Stimulated activated naive B cell treated with anti-CD40 and anti-IgM and Interleukin-4, amounts not matched to agents 10 μg/mL and 1 μg/mL and 100 μg/mL, for 72 hours (primary cell): ENCODE results near the gene AKR1A1.
"Not testable (repeated sequence)": the region's sequence is repeated elsewhere in the genome, so short reads cannot be mapped to it uniquely, and the experiment has no call there.

Experiments used
- ATAC-seq, 2 donors: fragments of 150-1000 bp; cut with Tn5 transposase; replicated peaks; 2 replicates each; pipeline ENCODE4 v1.10.0; 2021; ENCODE audit warnings: moderate library complexity in 1 of 2
- DNase-seq: peaks from one replicate; pipeline ENCODE4 v3.0.0; 2021
- H3K27ac Mint-ChIP-seq: one replicate; pipeline ENCODE4 v1.8.0; 2022; ENCODE audit warnings: mild to moderate bottlenecking, mixed read lengths
- H3K27me3 Mint-ChIP-seq, 2 donors: one replicate each; pipeline ENCODE4 v1.8.0; 2022; ENCODE audit warnings: mixed read lengths in 2 of 2
- H3K36me3 Mint-ChIP-seq, 2 donors: one replicate each; pipeline ENCODE4 v1.8.0; 2022; ENCODE audit warnings: mixed read lengths in 2 of 2, mild to moderate bottlenecking in 1 of 2
- H3K4me1 Mint-ChIP-seq, 2 donors: one replicate each; pipeline ENCODE4 v1.8.0; 2022; ENCODE audit warnings: mixed read lengths in 2 of 2, mild to moderate bottlenecking in 1 of 2
- H3K4me3 Mint-ChIP-seq, 2 donors: one replicate each; pipeline ENCODE4 v1.8.0; 2022; ENCODE audit warnings: mild to moderate bottlenecking in 2 of 2, mixed read lengths in 2 of 2, moderate library complexity in 1 of 2
- H3K9me3 Mint-ChIP-seq, 2 donors: one replicate each; pipeline ENCODE4 v1.8.0; 2022; ENCODE audit warnings: mixed read lengths in 2 of 2, mild to moderate bottlenecking in 1 of 2

AKR1A1 gene

DNA sequence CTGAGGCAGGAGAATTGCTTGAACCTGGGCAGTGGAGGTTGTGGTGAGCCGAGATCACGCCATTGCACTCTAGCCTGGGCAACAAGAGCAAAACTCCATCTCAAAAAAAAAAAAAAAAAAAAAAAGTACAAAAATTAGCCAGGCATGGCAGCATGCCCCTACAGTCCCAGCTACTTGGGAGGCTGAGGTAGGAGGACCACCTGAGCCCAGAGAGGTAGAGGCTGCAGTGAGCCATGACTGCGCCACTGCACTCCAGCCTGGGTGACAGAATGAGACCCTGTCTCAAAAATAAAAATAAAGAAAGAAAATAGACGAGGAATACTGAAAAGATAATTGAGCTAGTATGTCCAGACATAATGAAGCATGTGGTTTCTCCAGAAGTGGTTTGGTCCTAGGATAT is 32.3 kb upstream of the AKR1A1 start:
- DNase-seq, H3K9me3 Mint-ChIP-seq, H3K27ac Mint-ChIP-seq, ATAC-seq, H3K27me3 Mint-ChIP-seq: not testable (repeated sequence)
- Mint-ChIP-seq H3K4me3 (peak overlapping the region; percentile 82 to 99), H3K36me3 (peaks cover 29 to 66% of the 10 kb centered on the region in 2 donors), H3K4me1 (peaks cover 32 to 76% of the 10 kb centered on the region in 2 donors)

DNA sequence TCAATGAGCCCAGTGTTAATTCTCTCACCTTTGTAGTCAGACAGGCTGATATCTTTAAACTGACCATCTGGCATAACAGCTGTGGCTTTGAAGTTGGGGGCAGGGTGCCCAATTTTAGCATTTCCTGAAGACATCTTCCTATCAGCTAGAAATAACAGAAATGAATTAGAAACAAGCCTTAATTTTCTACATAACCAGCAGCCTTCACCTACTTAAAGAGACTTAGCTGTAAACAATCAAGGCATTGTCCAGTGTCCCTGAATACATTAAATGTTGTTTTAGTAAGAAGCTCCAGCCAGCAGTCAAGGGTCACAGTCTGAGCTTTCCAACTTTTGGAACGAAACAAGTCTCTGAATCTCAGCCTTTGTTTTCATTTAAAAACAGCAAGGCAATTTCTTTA is 31.7 kb upstream of the AKR1A1 start:
- DNase-seq (no peak), ATAC-seq (no peak)
- no peak overlapping the region for H3K27ac Mint-ChIP-seq
- peaks cover 29 to 61% of the 10 kb centered on the region in 2 donors for H3K36me3 Mint-ChIP-seq
- H3K4me3 Mint-ChIP-seq = peak overlapping the region; percentile 82 to 99
- H3K4me1 Mint-ChIP-seq = peaks cover 31 to 72% of the 10 kb centered on the region in 2 donors
- H3K9me3 Mint-ChIP-seq = no peaks in the 10 kb centered on the region
- no peaks in the 10 kb centered on the region for H3K27me3 Mint-ChIP-seq

DNA sequence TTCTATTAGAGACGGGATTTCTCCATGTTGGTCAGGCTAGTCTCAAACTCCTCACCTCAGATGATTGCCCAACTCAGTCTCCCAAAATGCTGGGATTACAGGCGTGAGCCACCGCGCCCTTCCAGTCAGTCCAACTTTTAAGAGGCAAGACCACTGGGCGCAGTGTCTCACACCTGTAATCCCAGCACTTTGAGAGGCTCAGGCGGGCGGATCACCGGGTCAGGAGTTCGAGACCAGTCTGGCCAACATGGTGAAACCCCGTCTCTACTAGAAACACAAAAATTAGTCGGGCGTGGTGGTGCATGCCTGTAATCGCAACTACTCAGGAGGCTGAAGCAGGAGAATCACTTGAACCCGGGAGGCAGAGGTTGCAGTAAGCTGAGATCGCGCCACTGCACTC is 30.9 kb upstream of the AKR1A1 start:
- not testable (repeated sequence) for H3K9me3 Mint-ChIP-seq, H3K27me3 Mint-ChIP-seq, DNase-seq, ATAC-seq
- H3K4me1 Mint-ChIP-seq = peaks cover 27 to 67% of the 10 kb centered on the region in 2 donors
- H3K36me3 Mint-ChIP-seq = peaks cover 23 to 54% of the 10 kb centered on the region in 2 donors
- peak overlapping the region; percentile 82 to 99 for H3K4me3 Mint-ChIP-seq
- H3K27ac Mint-ChIP-seq = peak overlapping the region; percentile 88

- ATAC-seq (peak; percentile 87 to 91), DNase-seq (peak; percentile 97)
- Mint-ChIP-seq H3K27me3 (no peaks in the 10 kb centered on the region), H3K4me1 (peaks cover 28 to 60% of the 10 kb centered on the region in 2 donors), H3K27ac (peak within 1 kb of the TSS; percentile 94), H3K4me3 (peak within 1 kb of the TSS; percentile 82 to 99), H3K9me3 (no peaks in the 10 kb centered on the region), H3K36me3 (peaks cover 10 to 35% of the 10 kb centered on the region in 2 donors)
Observed at GRCh38 chr1:45521413-45522323, 29.0 kb upstream of the AKR1A1 start, which contains the start of gene PRDX1. Gene PRDX1, minus strand, starts transcription at chr1:45521884. Its CDS starts 2,841 bp downstream, at chr1:45519043.

DNA sequence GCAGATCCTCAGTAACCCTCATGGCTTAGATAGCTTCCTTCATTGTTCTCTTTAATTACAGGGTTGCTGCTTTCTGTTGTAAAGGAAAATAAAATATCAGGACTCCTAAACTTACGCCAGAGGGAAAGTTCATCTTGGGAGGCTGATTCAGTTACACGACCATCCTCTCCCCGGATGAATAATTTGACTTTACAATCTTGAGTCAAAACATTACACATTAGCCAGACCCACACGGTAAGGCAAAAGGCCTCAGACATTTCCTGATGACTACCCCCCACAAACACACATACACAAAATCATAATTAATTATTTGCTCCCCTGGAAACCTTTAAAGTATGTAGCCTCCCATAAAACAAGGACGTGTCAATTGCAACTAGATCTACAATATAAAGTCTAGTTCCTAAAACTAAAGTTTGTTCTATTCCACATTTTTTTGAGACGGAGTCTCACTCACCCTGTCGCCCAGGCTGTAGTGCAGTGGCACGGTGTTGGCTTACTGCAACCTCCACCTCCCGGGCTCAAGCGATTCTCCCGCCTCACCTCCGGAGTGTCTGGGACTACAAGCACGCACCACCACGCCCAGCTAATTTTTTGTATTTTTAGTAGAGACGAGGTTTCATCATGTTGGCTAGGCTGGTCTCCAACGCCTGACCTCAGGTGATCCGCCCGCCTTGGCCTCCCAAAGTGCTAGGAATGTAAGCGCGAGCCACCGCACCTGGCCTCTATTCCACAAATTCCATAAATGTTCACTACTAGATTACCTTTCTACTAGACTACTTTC is 28.1 kb upstream of the AKR1A1 start:
- H3K9me3 Mint-ChIP-seq = no peaks in the 10 kb centered on the region
- H3K4me3 Mint-ChIP-seq = peak overlapping the region; percentile 82 to 99
- no peaks in the 10 kb centered on the region for H3K27me3 Mint-ChIP-seq
- peaks cover 24 to 56% of the 10 kb centered on the region in 2 donors for H3K4me1 Mint-ChIP-seq
- ATAC-seq (peak; percentile 30 to 50), DNase-seq (no peak)
- peaks cover 4 to 28% of the 10 kb centered on the region in 2 donors for H3K36me3 Mint-ChIP-seq
- H3K27ac Mint-ChIP-seq = peak overlapping the region; percentile 94

- DNase-seq, H3K4me3 Mint-ChIP-seq, ATAC-seq, H3K9me3 Mint-ChIP-seq, H3K27me3 Mint-ChIP-seq: not testable (repeated sequence)
- Mint-ChIP-seq H3K4me1 (peaks cover 24 to 54% of the 10 kb centered on the region in 2 donors), H3K27ac (peak overlapping the region; percentile 51), H3K36me3 (peaks cover 4 to 26% of the 10 kb centered on the region in 2 donors)
Observed at GRCh38 chr1:45523516-45523915, 27.1 kb upstream of the AKR1A1 start.

GRCh38 chr1:45523975-45524374 is 26.7 kb upstream of the AKR1A1 start:
- ATAC-seq, H3K4me3 Mint-ChIP-seq, DNase-seq, H3K27ac Mint-ChIP-seq, H3K9me3 Mint-ChIP-seq, H3K27me3 Mint-ChIP-seq: not testable (repeated sequence)
- H3K36me3 Mint-ChIP-seq = peaks cover 4 to 22% of the 10 kb centered on the region in 2 donors
- peaks cover 21 to 49% of the 10 kb centered on the region in 2 donors for H3K4me1 Mint-ChIP-seq

DNA sequence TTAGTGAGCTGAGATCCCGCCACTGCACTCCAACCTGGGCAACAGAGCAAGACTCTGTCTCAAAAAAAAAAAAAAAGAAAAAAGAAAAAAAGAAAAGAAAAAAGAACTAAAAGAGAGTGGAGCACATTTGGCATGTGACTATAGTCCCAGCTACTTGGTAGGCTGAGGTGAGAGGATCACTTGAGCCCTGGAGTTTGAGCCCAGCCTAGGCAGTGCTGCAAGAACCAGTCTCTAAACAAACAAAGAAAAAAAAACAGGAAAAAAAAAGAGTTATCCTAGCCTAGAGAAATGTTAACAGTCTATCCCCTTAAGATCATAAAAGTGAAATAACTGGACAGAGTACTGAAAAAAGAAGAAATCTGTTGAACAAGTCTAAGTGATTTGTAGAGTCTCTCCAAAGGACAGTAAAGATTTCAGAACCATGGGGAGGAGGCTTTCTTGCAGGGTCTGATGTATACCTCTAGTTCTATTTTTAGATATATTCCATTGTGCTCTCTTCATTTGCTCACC is 24.4 kb upstream of the AKR1A1 start:
- ATAC-seq (no peak), DNase-seq (no peak)
- peaks cover 19 to 37% of the 10 kb centered on the region in 2 donors for H3K4me1 Mint-ChIP-seq
- no peak overlapping the region for H3K4me3 Mint-ChIP-seq
- H3K27me3 Mint-ChIP-seq = no peaks in the 10 kb centered on the region
- H3K9me3 Mint-ChIP-seq = no peaks in the 10 kb centered on the region
- H3K27ac Mint-ChIP-seq = no peak overlapping the region
- H3K36me3 Mint-ChIP-seq = peaks cover under 1 to 7% of the 10 kb centered on the region in 2 donors

GRCh38 chr1:45530632-45531135 is 19.9 kb upstream of the AKR1A1 start:
- ATAC-seq = no peak
- no peak overlapping the region for H3K4me3 Mint-ChIP-seq
- no peaks in the 10 kb centered on the region for H3K27me3 Mint-ChIP-seq

DNA sequence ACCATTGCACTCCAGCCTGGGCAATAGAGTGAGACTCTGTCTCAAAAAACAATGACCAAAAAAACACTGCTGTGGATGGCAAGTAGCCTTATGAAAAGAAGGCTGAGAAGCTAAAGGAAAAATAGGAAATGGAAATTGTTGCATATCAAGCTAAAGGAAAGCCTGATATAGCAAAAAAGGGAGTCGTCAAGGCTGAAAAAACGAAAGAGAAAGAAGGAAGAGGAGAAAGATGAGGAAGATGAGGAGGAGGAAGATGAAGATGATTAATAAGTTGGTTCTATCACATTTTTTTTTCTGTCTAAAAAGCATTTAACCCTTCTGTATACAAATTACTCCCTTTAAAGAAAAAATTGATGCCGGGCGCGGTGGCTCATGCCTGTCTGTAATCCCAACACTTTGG is 18.8 kb upstream of the AKR1A1 start:
- ATAC-seq (no peak), DNase-seq (no peak)
- Mint-ChIP-seq H3K4me3 (no peak overlapping the region), H3K27ac (no peak overlapping the region), H3K4me1 (peaks cover 2 to 4% of the 10 kb centered on the region in 2 donors), H3K36me3 (peaks cover 0 to 2% of the 10 kb centered on the region in 2 donors), H3K27me3 (no peaks in the 10 kb centered on the region), H3K9me3 (no peaks in the 10 kb centered on the region)

More at GRCh38 chr1:45530632-45531135, 19.9 kb upstream of the AKR1A1 start:
- H3K9me3 Mint-ChIP-seq = no peaks in the 10 kb centered on the region
- DNase-seq = no peak
- H3K27ac Mint-ChIP-seq = no peak overlapping the region
- H3K4me1 Mint-ChIP-seq = peaks cover 3 to 9% of the 10 kb centered on the region in 2 donors
- H3K36me3 Mint-ChIP-seq = peaks cover 0 to 2% of the 10 kb centered on the region in 2 donors

DNA sequence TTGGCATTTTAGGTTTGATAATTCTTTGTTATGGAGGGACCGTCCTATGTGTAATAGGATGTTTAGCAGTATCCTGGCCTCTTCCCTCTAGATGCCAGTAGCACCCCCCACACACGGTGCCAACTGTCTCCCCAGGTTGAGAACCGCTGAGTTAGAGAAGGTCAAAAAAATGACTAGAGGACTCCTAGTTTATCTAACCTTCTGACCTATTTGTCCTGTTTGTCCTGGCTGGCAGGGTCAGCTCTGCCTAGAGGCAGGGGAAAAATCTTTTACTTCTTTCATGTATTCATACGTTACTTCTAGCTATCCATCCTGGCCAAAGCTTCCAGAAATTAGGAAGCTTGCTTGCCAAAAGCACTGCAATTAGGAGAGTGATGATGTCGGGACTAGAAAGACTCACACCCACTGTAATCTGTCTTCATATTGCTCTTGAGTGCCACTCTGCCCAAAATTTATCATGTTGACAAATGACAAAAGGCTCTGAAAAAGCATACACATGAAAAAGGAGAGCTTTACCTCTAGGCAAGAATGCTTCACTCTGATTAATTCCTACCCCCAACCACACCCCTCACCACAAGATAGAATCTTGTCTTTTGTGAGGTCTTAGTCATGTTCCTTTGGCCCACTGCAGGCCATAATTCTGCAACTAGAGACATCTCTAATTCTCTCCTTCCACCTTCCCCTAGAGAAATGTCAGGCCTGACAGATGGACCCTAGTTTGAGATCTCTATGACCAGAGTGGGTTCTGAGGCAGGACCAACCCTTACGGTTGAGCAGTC is 14.4 kb upstream of the AKR1A1 start:
- Mint-ChIP-seq H3K4me1 (peaks cover 12 to 19% of the 10 kb centered on the region in 2 donors), H3K27ac (no peak overlapping the region), H3K27me3 (no peaks in the 10 kb centered on the region), H3K36me3 (peaks cover 0 to 3% of the 10 kb centered on the region in 2 donors), H3K9me3 (no peaks in the 10 kb centered on the region), H3K4me3 (no peak overlapping the region)
- DNase-seq (no peak), ATAC-seq (peak in 1 of 2 donors; percentile 15)

GRCh38 chr1:45536886-45537285 is 13.7 kb upstream of the AKR1A1 start:
- peaks cover 15 to 26% of the 10 kb centered on the region in 2 donors for H3K4me1 Mint-ChIP-seq
- ATAC-seq (no peak), DNase-seq (no peak)
- H3K27me3 Mint-ChIP-seq = no peaks in the 10 kb centered on the region
- no peak overlapping the region for H3K4me3 Mint-ChIP-seq
- H3K27ac Mint-ChIP-seq = no peak overlapping the region
- peaks cover 0 to 2% of the 10 kb centered on the region in 2 donors for H3K36me3 Mint-ChIP-seq
- no peaks in the 10 kb centered on the region for H3K9me3 Mint-ChIP-seq

GRCh38 chr1:45541193-45541592 is 9.4 kb upstream of the AKR1A1 start:
- H3K4me1 Mint-ChIP-seq = peaks cover 45 to 64% of the 10 kb centered on the region in 2 donors
- peak overlapping the region in 1 of 2 donors; percentile 31 for H3K4me3 Mint-ChIP-seq
- H3K9me3 Mint-ChIP-seq = no peaks in the 10 kb centered on the region
- no peak for DNase-seq
- H3K27ac Mint-ChIP-seq = peak overlapping the region; percentile 96
- no peak for ATAC-seq
- no peaks in the 10 kb centered on the region for H3K27me3 Mint-ChIP-seq
- H3K36me3 Mint-ChIP-seq = peaks cover 0 to 2% of the 10 kb centered on the region in 2 donors
